Measurements from ENCODE around the gene KRTAP5-6.
"Not testable (repeated sequence)": the region's sequence is repeated elsewhere in the genome, so short reads cannot be mapped to it uniquely, and the experiment has no call there.

DNA sequence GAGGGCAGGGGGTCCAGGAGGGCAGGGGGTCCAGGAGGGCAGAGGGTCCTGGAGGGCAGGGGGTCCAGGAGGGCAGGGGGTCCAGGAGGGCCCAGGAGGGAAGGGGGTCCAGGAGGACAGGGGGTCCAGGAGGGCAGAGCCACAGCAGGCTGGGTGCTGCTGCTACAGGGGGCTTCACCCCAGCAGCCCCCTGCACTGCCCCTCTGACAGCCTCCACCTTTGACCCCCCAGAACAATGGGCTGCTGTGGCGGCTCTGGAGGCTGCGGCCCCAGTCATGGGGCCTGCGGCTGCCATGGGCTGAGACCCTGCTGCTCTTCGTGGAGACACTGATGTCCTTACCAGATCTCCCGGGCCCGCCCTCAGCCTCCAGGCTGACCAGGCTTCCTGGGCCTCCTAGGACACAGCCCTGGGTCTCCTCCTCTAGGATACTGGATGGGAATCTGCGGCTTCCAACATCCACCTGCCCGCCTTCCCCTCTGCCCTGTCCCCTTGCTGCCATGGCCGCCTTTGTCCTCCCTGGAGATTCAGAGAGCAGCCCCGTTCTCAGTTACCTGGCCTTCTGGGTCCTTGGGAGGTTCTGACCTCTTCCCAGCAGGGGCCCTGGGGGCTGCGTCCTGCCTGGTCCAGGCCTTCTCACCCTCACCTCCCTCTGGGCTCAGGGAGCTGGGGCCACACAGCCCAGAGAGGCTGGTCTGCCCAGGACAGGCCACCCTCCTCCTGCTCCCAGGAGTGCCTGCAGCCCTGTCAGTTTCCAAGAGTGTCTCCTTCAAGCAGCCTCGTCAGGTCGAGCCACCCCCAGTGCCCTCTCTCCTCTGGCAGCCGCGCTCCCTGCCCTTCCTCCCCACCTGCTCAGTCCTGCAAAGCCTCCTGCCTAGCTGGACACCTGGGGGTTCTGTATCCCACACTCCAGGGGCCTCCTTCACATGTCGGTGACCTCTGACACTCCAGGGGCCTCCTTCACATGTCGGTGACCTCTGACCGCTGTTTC, 11.8 kb upstream of the KRTAP5-6 start:
- TF ChIP-seq, protein P1, sequence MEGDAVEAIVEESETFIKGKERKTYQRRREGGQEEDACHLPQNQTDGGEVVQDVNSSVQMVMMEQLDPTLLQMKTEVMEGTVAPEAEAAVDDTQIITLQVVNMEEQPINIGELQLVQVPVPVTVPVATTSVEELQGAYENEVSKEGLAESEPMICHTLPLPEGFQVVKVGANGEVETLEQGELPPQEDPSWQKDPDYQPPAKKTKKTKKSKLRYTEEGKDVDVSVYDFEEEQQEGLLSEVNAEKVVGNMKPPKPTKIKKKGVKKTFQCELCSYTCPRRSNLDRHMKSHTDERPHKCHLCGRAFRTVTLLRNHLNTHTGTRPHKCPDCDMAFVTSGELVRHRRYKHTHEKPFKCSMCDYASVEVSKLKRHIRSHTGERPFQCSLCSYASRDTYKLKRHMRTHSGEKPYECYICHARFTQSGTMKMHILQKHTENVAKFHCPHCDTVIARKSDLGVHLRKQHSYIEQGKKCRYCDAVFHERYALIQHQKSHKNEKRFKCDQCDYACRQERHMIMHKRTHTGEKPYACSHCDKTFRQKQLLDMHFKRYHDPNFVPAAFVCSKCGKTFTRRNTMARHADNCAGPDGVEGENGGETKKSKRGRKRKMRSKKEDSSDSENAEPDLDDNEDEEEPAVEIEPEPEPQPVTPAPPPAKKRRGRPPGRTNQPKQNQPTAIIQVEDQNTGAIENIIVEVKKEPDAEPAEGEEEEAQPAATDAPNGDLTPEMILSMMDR (IDR thresholded peaks at IDR 0.05): not testable (repeated sequence)
- TF ChIP-seq EP300 (IDR thresholded peaks at IDR 0.05; ENCODE audit: low read depth): not testable (repeated sequence)
